Body of pancreas (tissue), 4 donors: ENCODE measurements around the gene TNP2.

ENCODE experiments used
- CTCF ChIP-seq, 7 experiments: fragments of 450-650 bp in 4 of 7; fragments of 200-600 bp in 3 of 7; sonication (generic) in 3 of 7; IDR thresholded peaks; one replicate each; pipeline ENCODE4 v1.5.1; 2016 to 2019; ENCODE audit warnings: antibody characterized with exemption in 7 of 7
- POLR2A ChIP-seq, 3 donors: fragments of 450-650 bp; IDR thresholded peaks; one replicate each; pipeline ENCODE4 v1.6.1; 2016; ENCODE audit warnings: antibody characterized with exemption in 3 of 3, mild to moderate bottlenecking in 2 of 3

GRCh38 chr16:11249233-11250061, 19.7 kb downstream of the TNP2 start:
- no peak for TF ChIP-seq POLR2A (IDR thresholded peaks at IDR 0.05)
- TF ChIP-seq CTCF (IDR thresholded peaks at IDR 0.05): no peak
